NCI-H524 treated with DMSO at 0.1 percent for 48 hours (cell line): ENCODE data around the gene PRR3.
"Not testable (repeated sequence)": the region's sequence is repeated elsewhere in the genome, so short reads cannot be mapped to it uniquely, and the experiment has no call there.

Source experiments
- DNase-seq: peaks from one replicate; lab custom pipeline; 2025; lab: John Stamatoyannopoulos, UW

Gene PRR3

DNA sequence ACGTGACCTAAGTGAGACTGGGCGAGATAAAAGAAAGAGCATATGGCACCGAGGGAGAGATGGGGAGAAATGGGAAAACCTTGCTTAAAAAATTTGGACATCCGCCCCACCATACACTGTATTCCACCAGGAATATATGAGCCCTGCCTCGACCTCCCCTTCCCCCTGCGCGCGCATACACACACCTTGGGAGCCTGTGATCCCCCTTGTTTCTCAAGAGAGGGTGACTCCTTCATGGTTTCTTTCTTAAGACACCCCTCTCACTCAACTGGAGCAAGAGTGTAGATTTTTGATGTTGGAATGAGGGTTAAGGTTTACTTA is 14.6 kb downstream of the PRR3 start:
- no peak for DNase-seq

DNA sequence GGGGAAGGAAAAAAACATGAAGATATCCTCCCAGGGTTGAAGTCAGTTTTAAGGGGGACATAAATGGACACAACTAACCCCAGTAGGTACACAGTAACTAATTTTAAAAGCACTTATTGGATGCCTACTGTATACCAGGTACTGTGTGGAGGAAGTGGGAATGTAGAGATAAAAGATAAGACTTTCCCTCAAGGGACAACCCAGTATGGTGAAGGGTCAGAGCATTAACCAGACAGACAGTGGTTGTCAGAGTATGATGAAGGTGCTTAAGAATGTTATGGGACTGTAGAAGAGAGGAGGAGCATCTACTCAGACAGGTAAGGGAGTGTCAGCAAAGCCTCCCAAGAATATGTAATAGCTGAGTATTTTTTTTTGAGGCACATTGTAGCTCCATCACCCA is 15.1 kb downstream of the PRR3 start:
- DNase-seq: no peak

DNA sequence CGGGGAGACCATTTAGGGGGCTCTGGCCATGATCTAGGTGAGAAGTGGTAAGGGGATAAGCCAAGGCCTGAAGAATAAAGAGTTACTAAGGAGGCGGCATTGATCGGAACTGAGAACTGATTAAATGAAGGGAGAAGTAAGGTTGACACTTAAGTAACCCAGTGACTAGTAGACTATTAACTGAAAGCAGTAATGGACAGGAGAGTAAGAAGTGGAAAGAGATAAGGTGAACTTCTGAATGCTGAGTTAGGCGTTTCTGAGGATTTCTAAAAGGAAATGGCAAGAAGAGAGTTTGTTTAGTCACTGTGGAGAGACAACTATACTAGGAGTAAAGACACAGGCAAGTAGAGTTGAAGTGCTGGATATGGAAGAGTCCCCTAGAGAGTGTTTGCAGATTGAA is 16.0 kb downstream of the PRR3 start:
- DNase-seq: no peak

DNA sequence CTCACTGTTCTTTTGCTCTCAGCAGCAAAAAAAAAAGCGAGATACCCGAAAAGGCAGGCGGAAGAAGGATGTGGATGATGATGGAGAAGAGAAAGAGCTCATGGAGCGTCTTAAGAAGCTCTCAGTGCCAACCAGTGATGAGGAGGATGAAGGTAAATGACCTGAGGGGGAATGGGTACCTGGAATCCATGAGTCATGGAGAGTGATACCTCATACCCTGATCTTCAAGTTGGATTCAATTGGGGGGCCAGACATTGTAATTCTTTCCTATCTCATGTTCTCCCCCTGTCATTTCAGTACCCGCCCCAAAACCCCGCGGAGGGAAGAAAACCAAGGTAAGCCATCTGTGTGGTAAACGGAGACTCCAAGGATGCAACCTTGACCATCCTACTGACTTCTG is 21.0 kb downstream of the PRR3 start:
- no peak for DNase-seq

DNA sequence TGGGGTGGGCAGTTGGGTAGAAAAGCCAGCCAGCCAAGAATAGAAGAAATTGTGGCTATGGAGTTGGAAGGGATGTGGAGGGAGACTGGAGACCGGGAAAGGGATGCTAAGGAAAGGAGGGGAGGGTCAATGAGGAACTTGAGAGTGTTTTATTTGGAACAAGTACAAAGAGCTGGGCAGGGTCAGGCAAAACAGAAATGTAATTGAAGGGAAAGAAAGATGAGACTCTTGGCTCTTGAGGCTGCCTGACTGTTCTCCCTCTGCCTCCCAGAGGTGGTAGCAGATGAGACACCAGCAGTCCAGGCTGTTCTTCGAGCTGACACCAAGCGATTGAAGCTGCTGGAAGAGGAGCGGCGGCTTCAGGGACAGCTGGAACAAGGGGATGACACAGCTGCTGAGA is 26.8 kb downstream of the PRR3 start:
- no peak for DNase-seq

DNA sequence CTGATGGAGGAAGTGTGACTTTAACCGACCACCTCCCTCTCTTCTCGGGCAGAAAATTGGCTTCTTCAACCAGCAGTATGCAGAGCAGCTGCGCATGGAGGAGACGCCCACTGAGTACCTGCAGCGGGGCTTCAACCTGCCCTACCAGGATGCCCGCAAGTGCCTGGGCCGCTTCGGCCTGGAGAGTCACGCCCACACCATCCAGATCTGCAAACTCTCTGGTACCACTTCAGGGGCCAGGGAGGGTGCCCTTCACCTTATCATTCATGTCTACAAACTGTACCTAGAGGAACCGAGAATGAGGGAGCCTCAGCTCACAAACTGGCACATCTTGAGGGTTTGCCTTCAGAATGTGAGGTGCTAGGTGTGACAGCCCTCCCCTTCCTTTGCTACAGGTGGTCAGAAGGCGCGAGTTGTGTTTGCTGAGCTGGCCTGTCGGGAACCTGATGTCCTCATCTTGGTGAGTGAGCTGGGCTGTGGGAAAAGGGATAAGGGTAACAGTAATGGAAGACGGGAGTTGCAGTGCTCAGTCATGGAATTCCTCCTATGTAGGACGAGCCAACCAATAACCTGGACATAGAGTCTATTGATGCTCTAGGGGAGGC is 32.8 kb downstream of the PRR3 start:
- no peak for DNase-seq

DNA sequence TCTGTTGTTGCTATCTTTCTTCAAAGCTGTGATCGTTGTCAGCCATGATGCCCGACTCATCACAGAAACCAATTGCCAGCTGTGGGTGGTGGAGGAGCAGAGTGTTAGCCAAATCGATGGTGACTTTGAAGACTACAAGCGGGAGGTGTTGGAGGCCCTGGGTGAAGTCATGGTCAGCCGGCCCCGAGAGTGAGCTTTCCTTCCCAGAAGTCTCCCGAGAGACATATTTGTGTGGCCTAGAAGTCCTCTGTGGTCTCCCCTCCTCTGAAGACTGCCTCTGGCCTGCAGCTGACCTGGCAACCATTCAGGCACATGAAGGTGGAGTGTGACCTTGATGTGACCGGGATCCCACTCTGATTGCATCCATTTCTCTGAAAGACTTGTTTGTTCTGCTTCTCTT is 33.4 kb downstream of the PRR3 start:
- no peak for DNase-seq

DNA sequence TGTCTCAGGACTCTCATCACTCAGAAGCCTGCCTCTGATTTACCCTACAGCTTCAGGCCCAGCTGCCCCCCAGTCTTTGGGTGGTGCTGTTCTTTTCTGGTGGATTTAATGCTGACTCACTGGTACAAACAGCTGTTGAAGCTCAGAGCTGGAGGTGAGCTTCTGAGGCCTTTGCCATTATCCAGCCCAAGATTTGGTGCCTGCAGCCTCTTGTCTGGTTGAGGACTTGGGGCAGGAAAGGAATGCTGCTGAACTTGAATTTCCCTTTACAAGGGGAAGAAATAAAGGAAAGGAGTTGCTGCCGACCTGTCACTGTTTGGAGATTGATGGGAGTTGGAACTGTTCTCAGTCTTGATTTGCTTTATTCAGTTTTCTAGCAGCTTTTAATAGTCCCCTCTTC is 33.9 kb downstream of the PRR3 start:
- no peak for DNase-seq

DNA sequence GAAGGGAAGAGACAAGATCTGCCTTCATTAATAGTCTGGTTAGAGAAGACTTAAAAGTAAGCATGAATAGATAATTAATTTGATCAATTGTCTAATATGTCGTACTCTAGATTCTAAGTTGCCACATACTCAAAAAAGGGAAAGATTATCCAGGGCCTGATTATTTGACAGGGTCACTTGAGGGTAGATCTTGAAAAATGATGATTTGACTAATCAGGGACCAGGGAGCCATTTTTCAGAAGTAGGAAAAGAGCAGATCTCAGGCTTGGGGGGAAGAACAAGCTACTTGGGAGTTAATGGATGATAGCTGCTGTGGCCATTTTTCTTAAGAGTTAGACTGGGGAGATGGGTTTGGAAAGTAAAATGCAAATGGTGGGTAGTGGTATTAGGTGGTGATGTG is 35.2 kb downstream of the PRR3 start:
- no peak for DNase-seq

DNA sequence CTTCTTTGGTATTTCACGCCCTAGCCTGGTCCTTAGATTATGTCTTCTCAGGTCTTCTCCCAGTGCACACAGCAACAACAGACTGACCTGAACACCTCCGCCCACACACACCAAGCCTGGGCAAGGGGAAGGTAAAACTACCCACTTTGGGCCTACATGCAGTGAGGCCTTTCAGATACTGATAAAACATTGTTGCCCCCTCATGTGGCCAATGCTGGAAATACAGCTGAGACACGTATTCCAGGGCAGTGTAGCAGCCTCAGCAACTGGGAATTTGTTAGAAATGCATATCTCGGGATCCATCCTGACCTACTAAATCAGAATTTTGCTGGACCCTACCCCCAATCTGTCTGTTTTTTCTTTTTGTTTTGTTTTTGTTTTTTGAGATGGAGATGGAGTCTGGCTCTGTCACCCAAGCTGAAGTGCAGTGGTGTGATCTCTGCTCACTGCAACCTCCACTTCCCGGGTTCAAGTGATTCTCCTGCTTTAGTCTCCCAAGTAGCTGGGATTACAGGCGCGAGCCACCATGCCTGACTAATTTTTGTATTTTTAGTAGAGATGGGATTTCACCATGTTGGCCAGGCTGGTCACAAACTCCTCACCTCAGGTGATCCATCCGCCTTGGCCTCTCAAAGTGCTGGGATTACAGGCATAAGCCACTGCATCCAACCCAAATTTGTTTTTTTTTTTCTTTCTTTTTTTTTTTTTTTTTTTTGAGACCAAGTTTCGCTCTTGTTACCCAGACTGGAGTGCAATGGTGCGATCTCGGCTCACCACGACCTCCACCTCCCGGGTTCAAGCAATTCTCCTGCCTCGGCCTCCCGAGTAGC is 40.4 kb downstream of the PRR3 start:
- DNase-seq: not testable (repeated sequence)

DNA sequence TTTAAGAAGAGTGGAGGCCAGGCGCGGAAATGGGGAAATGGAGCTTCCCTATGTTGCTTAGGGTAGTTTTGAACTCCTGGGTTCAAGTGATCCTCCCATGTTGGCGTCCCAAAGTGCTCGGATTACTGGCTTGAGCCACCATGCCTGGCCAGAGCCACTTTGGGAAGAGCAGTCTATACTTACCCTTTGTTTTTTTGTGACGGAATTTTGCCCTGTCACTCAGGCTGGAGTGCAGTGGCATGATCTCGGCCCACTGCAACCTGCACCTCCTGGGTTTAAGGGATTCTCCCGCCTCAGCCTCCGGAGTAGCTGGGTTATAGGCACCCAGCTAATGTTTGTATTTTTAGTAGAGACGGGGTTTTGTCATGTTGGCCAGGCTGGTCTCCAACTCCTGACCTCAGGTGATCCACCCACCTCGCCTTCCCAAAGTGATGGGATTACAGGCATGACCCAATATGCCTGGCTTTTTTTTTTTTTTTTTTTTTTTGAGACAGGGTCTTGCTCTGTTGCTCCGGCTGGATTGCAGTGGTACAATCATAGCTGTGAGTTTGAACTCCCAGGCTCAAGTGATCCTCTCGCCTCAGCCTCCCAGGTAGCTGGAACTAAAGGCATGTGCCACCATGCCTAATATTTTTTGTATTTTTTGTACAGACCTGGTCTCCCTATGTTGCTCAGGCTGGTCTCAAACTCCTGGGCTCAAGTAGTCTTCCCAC is 42.0 kb downstream of the PRR3 start:
- DNase-seq: no peak

DNA sequence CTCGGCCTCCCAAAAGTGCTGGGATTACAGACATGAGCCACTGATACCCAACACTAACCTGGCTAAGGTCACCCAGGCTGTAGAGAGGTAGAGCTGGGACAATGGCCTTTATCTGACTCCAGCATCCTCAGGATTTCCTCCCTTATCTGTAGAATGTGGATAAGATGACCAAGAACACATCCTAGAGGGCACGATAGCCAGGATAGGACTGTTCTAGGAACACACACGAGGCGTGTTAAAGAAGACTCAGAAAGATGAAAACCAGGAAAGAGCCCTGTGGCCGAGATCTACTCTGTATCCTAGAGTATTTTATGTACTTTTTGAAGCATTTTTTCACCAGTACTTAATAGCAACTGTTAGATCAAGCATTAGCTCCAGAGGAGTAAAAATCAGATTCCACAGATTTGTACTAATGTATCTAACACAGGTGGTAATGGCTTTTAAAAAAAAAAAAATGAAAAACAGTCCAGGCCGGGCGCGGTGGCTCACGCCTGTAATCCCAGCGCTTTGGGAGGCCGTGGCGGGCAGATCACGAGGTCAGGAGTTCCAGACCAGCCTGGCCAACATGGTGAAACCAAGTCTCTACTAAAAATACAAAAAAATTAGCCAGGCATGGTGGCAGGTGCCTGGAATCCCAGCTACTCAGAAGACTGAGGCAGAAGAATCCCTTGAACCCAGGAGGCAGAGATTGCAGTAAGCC is 42.7 kb downstream of the PRR3 start:
- DNase-seq: no peak

DNA sequence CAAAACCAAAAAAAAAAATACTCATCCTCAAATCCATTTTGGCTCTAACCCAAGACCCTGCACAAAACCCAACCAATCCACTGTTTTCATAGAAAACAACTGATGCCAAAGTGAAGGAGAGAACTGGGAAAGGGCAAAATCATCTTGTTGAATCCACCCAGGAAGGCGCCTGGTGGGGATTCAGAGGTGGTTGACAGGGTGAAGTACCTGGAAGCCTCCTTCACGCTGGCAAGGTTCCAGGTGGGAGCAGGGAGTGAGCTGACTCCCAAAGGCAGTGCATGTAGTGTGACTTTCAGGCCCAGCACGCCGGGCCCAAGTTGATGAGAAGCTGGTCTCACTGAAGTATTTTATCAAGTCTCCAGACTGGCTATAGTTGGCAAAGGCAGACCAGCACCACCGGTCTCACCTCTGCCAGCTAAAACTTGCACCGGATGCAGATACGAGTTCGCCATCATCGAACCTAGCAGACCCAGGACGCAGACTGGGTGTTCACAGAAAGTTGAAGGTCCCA is 43.4 kb downstream of the PRR3 start:
- no peak for DNase-seq

DNA sequence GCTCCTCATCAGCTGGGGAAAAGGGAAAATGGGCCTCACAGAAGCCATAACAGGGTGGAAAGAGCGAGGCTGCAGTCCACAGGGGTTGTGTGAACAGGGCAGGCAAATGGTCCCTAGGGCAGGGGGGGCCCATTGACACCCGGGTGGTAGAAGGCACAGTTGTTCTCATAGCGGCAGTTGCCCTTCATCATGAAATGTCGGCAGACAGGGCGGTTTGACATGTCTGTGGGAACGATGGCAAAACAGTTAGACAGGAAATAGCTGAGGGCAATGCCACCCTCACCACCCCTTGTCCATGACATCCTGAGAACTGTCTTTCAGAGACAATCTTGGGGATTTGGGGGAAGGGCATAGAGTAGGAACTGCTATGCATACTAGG is 44.3 kb downstream of the PRR3 start:
- DNase-seq: no peak

DNA sequence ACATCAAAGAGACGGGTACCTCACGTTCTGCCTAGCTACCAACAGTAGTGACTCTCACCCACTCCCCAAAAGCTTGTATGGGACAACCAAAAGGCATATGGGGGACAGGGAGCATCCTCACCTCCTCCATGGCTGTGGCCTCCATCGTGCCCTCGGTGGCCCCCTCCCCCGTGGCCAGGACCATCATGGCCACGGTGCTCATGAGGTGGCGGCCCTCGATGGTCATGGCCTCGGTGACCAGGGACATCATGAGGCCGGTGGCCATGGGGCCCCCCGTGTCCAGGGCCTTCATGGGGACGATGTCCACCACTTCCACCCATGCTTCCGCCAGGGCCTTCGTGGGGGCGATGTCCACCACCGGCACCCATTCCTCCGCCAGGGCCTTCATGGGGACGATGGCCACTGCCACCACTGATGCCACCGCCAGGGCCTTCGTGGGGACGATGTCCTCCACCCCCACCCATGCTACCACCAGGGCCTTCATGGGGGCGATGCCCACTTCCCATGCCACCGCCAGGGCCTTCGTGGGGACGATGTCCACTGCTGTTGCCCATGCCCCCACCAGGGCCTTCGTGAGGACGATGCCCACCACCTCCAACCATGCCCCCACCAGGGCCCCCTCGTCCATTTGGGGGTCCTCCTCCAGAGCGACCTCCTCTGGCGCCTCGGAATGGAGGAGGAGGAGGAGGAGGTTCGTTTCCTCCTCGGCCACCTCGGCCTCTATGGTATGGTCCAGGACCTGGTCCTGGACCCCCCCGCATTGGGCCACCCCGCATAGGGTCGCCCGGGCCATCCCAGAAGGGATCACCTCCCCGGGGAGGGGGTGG is 44.9 kb downstream of the PRR3 start:
- no peak for DNase-seq

DNA sequence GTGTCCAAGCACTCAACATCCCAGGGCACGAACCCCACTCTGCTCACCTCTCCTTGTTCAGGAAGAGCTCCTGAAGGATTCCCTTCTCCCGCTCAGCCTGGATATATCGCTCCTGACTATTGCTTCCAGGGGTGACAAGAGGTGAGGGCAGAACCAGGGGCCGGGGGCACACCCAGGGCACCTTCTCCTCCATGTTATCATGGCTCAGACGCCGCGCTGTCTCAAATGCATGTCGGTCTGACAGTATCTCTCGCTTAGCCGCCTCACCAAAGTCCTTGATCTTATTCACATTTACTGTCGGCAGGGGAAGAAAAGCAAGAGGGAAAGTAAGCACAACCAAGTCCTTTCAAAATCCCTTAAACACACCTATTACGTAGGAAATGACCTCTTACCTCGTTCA is 46.9 kb downstream of the PRR3 start:
- no peak for DNase-seq

DNA sequence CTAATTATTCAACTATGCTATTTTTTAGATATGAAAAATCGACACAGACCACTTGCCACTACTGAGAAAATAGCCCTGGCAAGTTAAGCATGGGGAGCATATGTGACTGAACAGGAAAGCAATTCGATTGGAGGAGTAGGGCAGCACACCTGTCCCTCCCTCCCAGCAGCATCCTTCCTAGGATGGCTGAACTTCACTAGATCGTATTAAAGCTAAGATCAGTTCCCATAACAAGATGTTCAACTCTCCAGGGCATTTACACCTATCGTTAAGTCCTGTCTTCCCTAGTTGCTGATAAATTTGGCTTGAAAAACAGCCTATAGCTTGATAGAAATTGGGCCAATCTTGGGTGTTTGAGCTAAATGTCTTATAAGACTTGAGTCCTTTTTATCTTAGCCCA is 53.0 kb downstream of the PRR3 start:
- no peak for DNase-seq

DNA sequence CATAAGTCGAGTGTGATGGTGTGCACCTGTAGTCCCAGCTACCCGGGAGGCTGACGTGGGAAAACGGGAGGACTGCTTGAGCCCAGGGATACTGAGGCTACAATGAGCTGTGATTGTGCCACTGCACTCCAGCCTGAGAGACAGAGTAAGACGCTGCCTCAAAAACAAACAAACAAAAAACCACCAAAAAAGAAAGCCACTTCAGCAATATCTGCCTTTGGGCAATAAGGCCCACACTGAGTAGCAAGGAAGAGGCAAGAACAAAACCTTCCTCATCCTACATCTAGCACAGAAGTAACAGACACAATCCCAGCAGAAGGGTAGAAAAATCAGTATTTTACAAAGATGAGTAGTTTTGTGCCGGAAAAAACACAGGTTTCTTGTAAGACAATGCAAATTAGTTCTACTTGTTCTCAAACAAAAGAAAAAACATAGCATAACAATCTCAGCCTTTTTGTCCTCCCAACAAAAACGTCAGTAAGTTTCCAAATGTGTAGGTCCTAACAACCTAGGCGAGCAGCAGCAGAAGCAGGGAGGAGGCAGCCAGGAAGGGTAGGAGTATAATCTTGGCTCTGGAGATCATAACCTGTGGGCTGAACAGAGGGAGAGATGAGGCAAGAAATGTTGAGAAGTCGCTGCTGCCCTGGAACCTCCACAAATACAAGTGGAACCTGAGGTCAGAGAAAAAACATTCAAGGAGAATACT is 54.2 kb downstream of the PRR3 start:
- no peak for DNase-seq

DNA sequence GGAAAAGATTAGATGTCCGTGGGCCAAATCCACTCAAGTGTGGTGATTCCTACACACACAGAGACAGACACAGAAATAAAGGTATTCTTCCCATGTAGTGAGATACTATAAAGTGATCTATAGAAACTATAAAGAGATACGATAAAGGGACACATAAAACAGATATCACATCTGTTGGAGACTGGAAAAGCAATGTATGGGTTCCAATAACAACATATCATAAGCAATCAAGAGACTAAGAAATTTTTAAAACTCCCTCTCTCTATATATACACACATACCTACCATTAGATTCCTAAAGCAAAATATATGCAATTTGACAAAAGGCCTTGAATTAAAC is 54.7 kb downstream of the PRR3 start:
- no peak for DNase-seq

DNA sequence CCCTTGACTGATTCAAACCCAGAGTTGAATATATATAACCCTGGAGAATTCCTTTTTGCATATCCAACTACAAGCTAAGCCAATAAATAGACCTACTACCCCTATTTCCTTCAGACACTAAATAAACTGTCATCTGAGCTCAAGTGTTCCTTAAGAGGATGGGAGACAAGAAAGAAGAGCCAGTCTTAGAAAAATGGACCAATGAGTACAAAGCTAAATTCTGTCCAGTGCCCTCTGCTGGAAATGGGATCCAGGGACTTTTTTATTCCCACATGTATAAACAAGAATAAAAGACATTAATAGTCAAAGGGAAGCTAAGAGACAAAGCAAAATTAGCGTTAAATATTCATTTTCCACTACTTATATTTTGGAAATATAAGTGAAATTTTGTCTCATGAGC is 55.1 kb downstream of the PRR3 start:
- DNase-seq: no peak

DNA sequence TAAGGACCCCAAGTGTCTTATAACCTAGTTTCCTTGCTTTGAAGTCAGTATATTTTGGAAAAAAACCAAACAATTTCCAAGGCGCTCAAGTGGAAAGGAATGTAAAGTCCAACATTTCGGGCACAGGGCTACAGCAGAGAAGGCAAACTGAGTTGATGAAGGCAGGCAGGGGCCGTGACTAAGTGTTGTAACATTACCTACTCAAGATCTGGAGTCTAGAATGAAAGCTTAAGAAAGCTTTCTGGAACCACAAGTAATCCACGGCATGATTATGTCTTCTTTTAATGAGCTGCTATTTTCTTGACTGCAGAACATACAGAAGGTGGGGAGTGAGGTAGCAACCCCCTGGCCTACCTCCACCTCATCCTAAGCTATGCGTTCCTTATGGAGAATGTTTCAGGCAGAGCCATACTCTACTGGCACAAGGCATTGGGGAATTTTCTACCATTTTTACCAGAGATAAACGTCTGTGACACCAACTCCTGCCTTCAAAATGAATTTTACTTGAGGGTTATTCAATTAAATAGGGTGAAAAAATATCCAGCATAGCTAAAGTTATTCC is 55.7 kb downstream of the PRR3 start:
- DNase-seq: no peak
